Osteoblast (primary cell): ENCODE data around the gene BANP. TPM values are rescaled to one million over a fixed set of nuclear protein-coding genes. Genes with fewer than 3 reads are reported as not detected.

ENCODE experiments used
- DNase-seq: peaks from one replicate; pipeline ENCODE4 v3.0.0; 2011; ENCODE audit warnings: low spot score, mixed read lengths; ENCODE audit not compliant: insufficient read length; ENCODE audit errors: missing footprints
- H2AFZ ChIP-seq: 2 replicates; pipeline ENCODE4 v1.6.0; 2011; ENCODE audit warnings: mild to moderate bottlenecking, low read length
- H3K27ac ChIP-seq: 2 replicates; pipeline ENCODE4 v1.5.1; 2011; ENCODE audit warnings: mild to moderate bottlenecking, low read depth, low read length, moderate library complexity
- H3K27me3 ChIP-seq: 2 replicates; pipeline ENCODE4 v1.6.0; 2012; ENCODE audit warnings: mild to moderate bottlenecking, control low read depth, inconsistent platforms, low read length, moderate library complexity; ENCODE audit not compliant: insufficient read depth
- H3K36me3 ChIP-seq: 2 replicates; pipeline ENCODE4 v1.5.1; 2011; ENCODE audit warnings: mild to moderate bottlenecking, low read length, control low read depth, moderate library complexity; ENCODE audit not compliant: insufficient read depth
- H3K4me1 ChIP-seq: 2 replicates; pipeline ENCODE4 v1.5.1; 2011; ENCODE audit warnings: mild to moderate bottlenecking, low read length, control low read depth, moderate library complexity; ENCODE audit not compliant: insufficient read depth
- H3K4me2 ChIP-seq: 2 replicates; pipeline ENCODE4 v1.6.0; 2011; ENCODE audit warnings: mild to moderate bottlenecking, low read length; ENCODE audit not compliant: insufficient read depth
- H3K4me3 ChIP-seq: fragments of 200-600 bp; sonication (generic); 3 replicates; pipeline ENCODE4 v1.5.1; 2012; ENCODE audit warnings: mild to moderate bottlenecking, low read length, inconsistent platforms; ENCODE audit not compliant: insufficient read depth
- H3K79me2 ChIP-seq: 2 replicates; pipeline ENCODE4 v1.6.0; 2012; ENCODE audit warnings: mild to moderate bottlenecking, low read length, control low read depth, inconsistent platforms; ENCODE audit not compliant: insufficient read depth
- H3K9me3 ChIP-seq: 2 replicates; pipeline ENCODE4 v1.5.1; 2011; ENCODE audit warnings: low read depth, low read length, control low read depth
- H4K20me1 ChIP-seq: 2 replicates; pipeline ENCODE4 v1.6.0; 2012; ENCODE audit warnings: mild to moderate bottlenecking, low read length, control low read depth; ENCODE audit not compliant: insufficient read depth
- CTCF ChIP-seq: IDR thresholded peaks from 2 replicates; pipeline ENCODE4 v1.5.1; 2011; ENCODE audit warnings: mild to moderate bottlenecking, low read depth, low read length, moderate library complexity; ENCODE audit errors: extremely low read depth
- total RNA-seq: library from RNA; depleted of rRNA; stranded (reverse); fragments of >200 nt; gene quantifications from 2 replicates; pipeline ENCODE4 v1.2.3, GENCODE V29; 2012

Gene BANP
- total RNA-seq, 1 donor: 23.5 TPM

- Histone ChIP-seq H3K9me3 (no peaks in the 10 kb centered on the region), H3K27ac (no peak overlapping the region), H2AFZ (no peak overlapping the region), H3K4me2 (no peak overlapping the region), H3K36me3 (peaks cover 2% of the 10 kb centered on the region), H3K4me1 (no peaks in the 10 kb centered on the region), H3K27me3 (no peaks in the 10 kb centered on the region), H3K4me3 (no peak overlapping the region), H3K79me2 (no peaks in the 10 kb centered on the region), H4K20me1 (no peaks in the 10 kb centered on the region)
- TF ChIP-seq CTCF: no peak
- no peak for DNase-seq
Observed at GRCh38 chr16:88045820-88046303, 94.6 kb downstream of the BANP start.

- DNase-seq: peak; percentile 65
- H3K4me2 ChIP-seq: no peak overlapping the region
- no peaks in the 10 kb centered on the region for H3K9me3 ChIP-seq
- no peaks in the 10 kb centered on the region for H3K79me2 ChIP-seq
- H4K20me1 ChIP-seq: no peaks in the 10 kb centered on the region
- no peak for TF ChIP-seq CTCF
- no peak overlapping the region for H3K4me3 ChIP-seq
- no peaks in the 10 kb centered on the region for H3K4me1 ChIP-seq
- no peak overlapping the region for H2AFZ ChIP-seq
- H3K27ac ChIP-seq: no peak overlapping the region
- peaks cover 2% of the 10 kb centered on the region for H3K36me3 ChIP-seq
- H3K27me3 ChIP-seq: no peaks in the 10 kb centered on the region
Observed at GRCh38 chr16:88047462-88047861, 96.2 kb downstream of the BANP start.

- no peak for TF ChIP-seq CTCF
- Histone ChIP-seq H3K9me3 (no peaks in the 10 kb centered on the region), H3K27me3 (no peaks in the 10 kb centered on the region), H3K27ac (no peak overlapping the region), H3K4me1 (no peaks in the 10 kb centered on the region), H4K20me1 (no peaks in the 10 kb centered on the region), H2AFZ (no peak overlapping the region), H3K4me3 (no peak overlapping the region), H3K4me2 (no peak overlapping the region), H3K79me2 (no peaks in the 10 kb centered on the region), H3K36me3 (peaks cover 2% of the 10 kb centered on the region)
- peak; percentile 61 for DNase-seq
Observed at GRCh38 chr16:88048985-88049384, 97.8 kb downstream of the BANP start.

GRCh38 chr16:88049561-88050545 lies 98.6 kb downstream of the BANP start:
- Histone ChIP-seq H4K20me1 (no peaks in the 10 kb centered on the region), H3K4me3 (no peak overlapping the region), H3K27me3 (no peaks in the 10 kb centered on the region), H3K27ac (no peak overlapping the region), H3K79me2 (no peaks in the 10 kb centered on the region), H3K9me3 (no peaks in the 10 kb centered on the region), H2AFZ (no peak overlapping the region), H3K4me1 (no peaks in the 10 kb centered on the region), H3K36me3 (peaks cover 2% of the 10 kb centered on the region), H3K4me2 (no peak overlapping the region)
- no peak for DNase-seq
- TF ChIP-seq CTCF: no peak
